Stomach (tissue), 9 donors: Measurements from ENCODE around the gene MICAL3. TPM values are rescaled to one million over a fixed set of nuclear protein-coding genes. Genes with fewer than 3 reads are reported as not detected.

Source experiments
- DNase-seq, 2 donors: peaks; one replicate each; pipeline versions ENCODE4 v3.0.0 to v3.0.0-alpha.2; 2013 to 2019
- H3K27ac ChIP-seq, 5 donors: fragments of 200-600 bp in 4 of 5; sonication (generic) in 4 of 5; one replicate each; pipeline ENCODE4 v1.5.1; 2013 to 2019; ENCODE audit warnings: mild to moderate bottlenecking in 1 of 5, moderate library complexity in 1 of 5
- H3K27me3 ChIP-seq, 3 donors: fragments of 200-600 bp; sonication (generic); one replicate each; pipeline ENCODE4 v1.5.1; 2017 to 2019; ENCODE audit warnings: mixed run types in 1 of 3
- H3K36me3 ChIP-seq, 4 donors: fragments of 200-600 bp; sonication (generic); 1 replicate in 3 of 4; 2 replicates in 1 of 4; pipeline ENCODE4 v1.5.1; 2016 to 2019
- H3K4me1 ChIP-seq, 4 donors: fragments of 200-600 bp; sonication (generic); one replicate each; pipeline ENCODE4 v1.5.1; 2016 to 2019
- H3K4me3 ChIP-seq, 4 donors: fragments of 200-600 bp; sonication (generic) in 3 of 4; one replicate each; pipeline ENCODE4 v1.5.1; 2016 to 2019; ENCODE audit warnings: mild to moderate bottlenecking in 1 of 4
- H3K9me3 ChIP-seq, 4 donors: fragments of 200-600 bp; sonication (generic); one replicate each; pipeline ENCODE4 v1.5.1; 2016 to 2019
- CTCF ChIP-seq, 7 experiments: fragments of 450-650 bp in 4 of 7; fragments of 200-600 bp in 3 of 7; sonication (generic) in 3 of 7; IDR thresholded peaks; one replicate each; pipeline ENCODE4 v1.5.1; 2016 to 2019; ENCODE audit warnings: antibody characterized with exemption in 7 of 7, control low read depth in 2 of 7, mild to moderate bottlenecking in 1 of 7
- EP300 ChIP-seq: sonication (generic); formaldehyde crosslinking; IDR thresholded peaks from one replicate; pipeline ENCODE4 v1.6.1; 2017; ENCODE audit warnings: antibody characterized with exemption
- POLR2A ChIP-seq, 4 donors: fragments of 450-650 bp; IDR thresholded peaks; one replicate each; pipeline ENCODE4 v1.6.1; 2016; ENCODE audit warnings: antibody characterized with exemption in 4 of 4, control low read depth in 2 of 4, mild to moderate bottlenecking in 1 of 4, moderate library complexity in 1 of 4
- POLR2AphosphoS5 ChIP-seq, 3 donors: sonication (generic); formaldehyde crosslinking; IDR thresholded peaks; one replicate each; pipeline ENCODE4 v1.6.1; 2016; ENCODE audit warnings: antibody characterized with exemption in 3 of 3
- WGBS, 5 donors: extraction: QIAGEN DNeasy Blood & Tissue Kit in 3 of 5; methylation state at CpG; one replicate each; pipeline versions ENCODE4 v1.1.5 to v1.1.7; 2013 to 2018; 5-methylcytosine and 5-hydroxymethylcytosine counted together
- intact Hi-C: fragments of 100-400 bp; cut with DNase I; formaldehyde crosslinking; loops from one replicate; pipeline ENCODE4 v1.15.1; 2023; ENCODE audit warnings: low total_unique reads
- polyA plus RNA-seq, 3 donors: library from polyadenylated mRNA; stranded (reverse); fragments of 200-250 nt; gene quantifications; one replicate each; pipeline ENCODE4 v1.2.3, GENCODE V29; 2013
- total RNA-seq, 5 donors: library from RNA; depleted of rRNA; stranded (reverse); fragments of >200 nt; gene quantifications; one replicate each; pipeline versions ENCODE4 v1.1.0 to v1.2.3, GENCODE V29; 2014 to 2016
- donor health status: healthy with polysubstance abuse.
- donor health status: Bipolar disorder and iron deficiency.
- donor health status: healthy.

MICAL3 gene
- total and polyA plus RNA-seq, 8 donors, result 3.5 to 130 (median 24.0) TPM

GRCh38 chr22:17961446-17961729 lies 63.0 kb downstream of the MICAL3 start:
- intact Hi-C loops, result no loop called here
- TF ChIP-seq CTCF (IDR thresholded peaks at IDR 0.05) (no peak), POLR2AphosphoS5 (IDR thresholded peaks at IDR 0.05) (no peak), EP300 (no peak), POLR2A (IDR thresholded peaks at IDR 0.05) (no peak)
- Histone ChIP-seq H3K4me3 (no peak overlapping the region), H3K9me3 (no peaks in the 10 kb centered on the region), H3K4me1 (peaks cover 0 to 35% (median 14%) of the 10 kb centered on the region in 4 donors), H3K36me3 (no peaks in the 10 kb centered on the region), H3K27me3 (no peaks in the 10 kb centered on the region), H3K27ac (no peak overlapping the region)
- WGBS, 5 donors, result 0 to 100% (median 92%) methylated on average over 1 of the region's 1 CpG
- DNase-seq, result no peak

- Histone ChIP-seq H3K27me3 (no peaks in the 10 kb centered on the region), H3K4me3 (no peak overlapping the region), H3K36me3 (no peaks in the 10 kb centered on the region), H3K9me3 (no peaks in the 10 kb centered on the region), H3K4me1 (peaks cover 0 to 34% (median 13%) of the 10 kb centered on the region in 4 donors), H3K27ac (no peak overlapping the region)
- WGBS, 5 donors, result 83 to 93% (median 90%) methylated on average over 17 to 19 of the region's 19 CpGs
- intact Hi-C loops, result no loop called here
- DNase-seq, result no peak
- TF ChIP-seq POLR2A (IDR thresholded peaks at IDR 0.05) (no peak), CTCF (IDR thresholded peaks at IDR 0.05) (no peak), EP300 (no peak), POLR2AphosphoS5 (IDR thresholded peaks at IDR 0.05) (no peak)
Measured at GRCh38 chr22:17960695-17961445, 63.5 kb downstream of the MICAL3 start.

- H3K4me3 ChIP-seq, result no peak overlapping the region
- no peaks in the 10 kb centered on the region for H3K27me3 ChIP-seq
- TF ChIP-seq EP300, result no peak
- TF ChIP-seq POLR2AphosphoS5 (IDR thresholded peaks at IDR 0.05), result no peak
- TF ChIP-seq CTCF (IDR thresholded peaks at IDR 0.05), result no peak
- no peak for TF ChIP-seq POLR2A (IDR thresholded peaks at IDR 0.05)
- H3K9me3 ChIP-seq, result no peaks in the 10 kb centered on the region
- intact Hi-C loops, result no loop called here
- no peaks in the 10 kb centered on the region for H3K36me3 ChIP-seq
- H3K27ac ChIP-seq, result no peak overlapping the region
- no peak for DNase-seq
- 95 to 100% (median 97%) methylated on average over 5 to 8 of the region's 8 CpGs for WGBS, 5 donors
- H3K4me1 ChIP-seq, result peaks cover 0 to 34% (median 14%) of the 10 kb centered on the region in 4 donors
Measured at GRCh38 chr22:17960011-17960410, 64.3 kb downstream of the MICAL3 start.

GRCh38 chr22:17958166-17958565 lies 66.2 kb downstream of the MICAL3 start:
- Histone ChIP-seq H3K27ac (peak overlapping the region in 1 of 5 donors; percentile 8), H3K4me1 (peaks cover 0 to 30% (median 11%) of the 10 kb centered on the region in 4 donors), H3K27me3 (no peaks in the 10 kb centered on the region), H3K9me3 (no peaks in the 10 kb centered on the region), H3K4me3 (no peak overlapping the region), H3K36me3 (no peaks in the 10 kb centered on the region)
- intact Hi-C loops, result no loop called here
- TF ChIP-seq POLR2AphosphoS5 (IDR thresholded peaks at IDR 0.05) (no peak), POLR2A (IDR thresholded peaks at IDR 0.05) (no peak), CTCF (IDR thresholded peaks at IDR 0.05) (no peak), EP300 (no peak)
- DNase-seq, result no peak
- WGBS, 5 donors, result 67 to 82% (median 80%) methylated on average over 7 of the region's 7 CpGs
